ENCODE results near the gene SAMD5.

DNA sequence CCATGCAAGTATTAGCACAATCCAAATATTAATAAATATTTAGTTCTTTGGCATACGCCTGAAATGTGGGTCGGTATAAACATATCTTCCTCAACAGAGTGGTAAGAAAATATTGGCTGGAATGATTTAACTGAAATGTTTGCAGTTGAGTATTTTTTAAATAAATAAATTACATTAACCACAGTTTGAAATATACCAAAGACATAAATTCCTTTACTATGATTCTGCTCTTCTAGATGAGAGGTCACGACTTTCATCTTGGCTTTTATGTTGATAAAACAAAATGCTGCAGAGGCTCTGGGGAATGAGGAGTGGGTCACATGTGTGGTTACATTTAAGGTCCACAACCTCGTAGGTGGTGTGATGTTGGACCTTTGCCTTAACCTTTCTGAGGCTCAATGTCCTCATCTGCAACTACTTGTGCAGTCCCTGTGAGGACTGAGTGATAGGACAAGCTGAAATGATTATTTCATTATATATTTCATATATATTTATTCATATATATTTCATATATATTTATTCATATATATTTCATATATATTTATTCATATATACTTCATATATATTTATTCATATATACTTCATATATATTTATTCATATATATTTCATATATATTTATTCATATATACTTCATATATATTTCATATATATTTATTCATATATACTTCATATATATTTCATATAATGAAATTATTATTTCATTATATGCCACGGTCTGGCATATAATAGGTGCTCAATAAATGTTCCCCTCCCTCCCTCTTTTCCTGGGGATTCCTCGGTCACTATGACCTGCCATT is 107.4 kb downstream of the SAMD5 start:
- TF ChIP-seq, protein P1, sequence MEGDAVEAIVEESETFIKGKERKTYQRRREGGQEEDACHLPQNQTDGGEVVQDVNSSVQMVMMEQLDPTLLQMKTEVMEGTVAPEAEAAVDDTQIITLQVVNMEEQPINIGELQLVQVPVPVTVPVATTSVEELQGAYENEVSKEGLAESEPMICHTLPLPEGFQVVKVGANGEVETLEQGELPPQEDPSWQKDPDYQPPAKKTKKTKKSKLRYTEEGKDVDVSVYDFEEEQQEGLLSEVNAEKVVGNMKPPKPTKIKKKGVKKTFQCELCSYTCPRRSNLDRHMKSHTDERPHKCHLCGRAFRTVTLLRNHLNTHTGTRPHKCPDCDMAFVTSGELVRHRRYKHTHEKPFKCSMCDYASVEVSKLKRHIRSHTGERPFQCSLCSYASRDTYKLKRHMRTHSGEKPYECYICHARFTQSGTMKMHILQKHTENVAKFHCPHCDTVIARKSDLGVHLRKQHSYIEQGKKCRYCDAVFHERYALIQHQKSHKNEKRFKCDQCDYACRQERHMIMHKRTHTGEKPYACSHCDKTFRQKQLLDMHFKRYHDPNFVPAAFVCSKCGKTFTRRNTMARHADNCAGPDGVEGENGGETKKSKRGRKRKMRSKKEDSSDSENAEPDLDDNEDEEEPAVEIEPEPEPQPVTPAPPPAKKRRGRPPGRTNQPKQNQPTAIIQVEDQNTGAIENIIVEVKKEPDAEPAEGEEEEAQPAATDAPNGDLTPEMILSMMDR (conservative IDR thresholded peaks at IDR 0.05 in 1 of 2, IDR thresholded peaks at IDR 0.05 in 1 of 2; ENCODE audit: low read depth in 1 of 2, low read length in 2 of 2), result no peak
- TF ChIP-seq EZH2 (IDR thresholded peaks at IDR 0.05; ENCODE audit: low read length, missing control alignments), result no peak
